Left lung (tissue), 10 donors: ENCODE data around the gene RNF213. TPM values are rescaled to one million over a fixed set of nuclear protein-coding genes. Genes with fewer than 3 reads are reported as not detected.
"Not testable (repeated sequence)": the region's sequence is repeated elsewhere in the genome, so short reads cannot be mapped to it uniquely, and the experiment has no call there.

Experiments
- ATAC-seq: fragments of 200-7000 bp; cut with Tn5 transposase; one replicate; pipeline ENCODE4 v1.9.1; 2020; ENCODE audit warnings: moderate library complexity
- DNase-seq, 4 donors: peaks; one replicate each; pipeline ENCODE4 v3.0.0-alpha.2; 2013 to 2020
- H3K27ac ChIP-seq, 2 donors: fragments of 200-600 bp; sonication (generic) in 1 of 2; one replicate each; pipeline versions ENCODE4 v1.5.0 to v1.8.0; 2020 to 2021
- H3K27me3 ChIP-seq, 2 donors: fragments of 200-600 bp; sonication (generic) in 1 of 2; one replicate each; pipeline versions ENCODE4 v1.5.0 to v1.8.0; 2020 to 2021
- H3K36me3 ChIP-seq, 2 donors: fragments of 200-600 bp; sonication (generic) in 1 of 2; one replicate each; pipeline versions ENCODE4 v1.5.0 to v1.8.0; 2020 to 2021
- H3K4me1 ChIP-seq, 2 donors: fragments of 200-600 bp; one replicate each; pipeline ENCODE4 v1.8.0; 2021
- H3K4me3 ChIP-seq, 2 donors: fragments of 200-600 bp; sonication (generic) in 1 of 2; one replicate each; pipeline versions ENCODE4 v1.5.0 to v1.8.0; 2020 to 2021; ENCODE audit warnings: mild to moderate bottlenecking in 1 of 2
- H3K9me3 ChIP-seq, 2 donors: fragments of 200-600 bp; sonication (generic) in 1 of 2; one replicate each; pipeline versions ENCODE4 v1.5.0 to v1.8.0; 2020 to 2021
- intact Hi-C, 2 donors: fragments of 100-400 bp; cut with DNase I; formaldehyde crosslinking; loops; one replicate each; pipeline versions ENCODE4 v1.11.2 to v1.14.2; 2022
- polyA plus RNA-seq, 6 donors: library from polyadenylated mRNA; unstranded; fragments of 120-200 nt; gene quantifications; one replicate each; pipeline ENCODE4 v1.2.1, GENCODE V29; 2013; ENCODE audit not compliant: insufficient read length in 6 of 6
- total RNA-seq, 2 donors: library from RNA; stranded (reverse); fragmentation: NEBNext Ultra II Directional; extraction: Animal tissue kit (Norgen Biotek cat#: 25700); gene quantifications; one replicate each; pipeline ENCODE4 v1.2.1, GENCODE V29; 2021
- TF ChIP-seq, protein P1 (sequence below), 2 donors: fragments of 200-600 bp; sonication (generic) in 1 of 2; IDR thresholded peaks; one replicate each; pipeline versions ENCODE4 v1.5.0 to v1.8.0; 2021; ENCODE audit warnings: antibody characterized with exemption in 2 of 2
- donor health status: DM: no; HTN: yes; CAD: no.
- donor health status: DM: no; HTN: no; CAD: no.

RNF213 gene
- total and polyA plus RNA-seq, 8 donors, result 89.0 to 264 (median 103) TPM

DNA sequence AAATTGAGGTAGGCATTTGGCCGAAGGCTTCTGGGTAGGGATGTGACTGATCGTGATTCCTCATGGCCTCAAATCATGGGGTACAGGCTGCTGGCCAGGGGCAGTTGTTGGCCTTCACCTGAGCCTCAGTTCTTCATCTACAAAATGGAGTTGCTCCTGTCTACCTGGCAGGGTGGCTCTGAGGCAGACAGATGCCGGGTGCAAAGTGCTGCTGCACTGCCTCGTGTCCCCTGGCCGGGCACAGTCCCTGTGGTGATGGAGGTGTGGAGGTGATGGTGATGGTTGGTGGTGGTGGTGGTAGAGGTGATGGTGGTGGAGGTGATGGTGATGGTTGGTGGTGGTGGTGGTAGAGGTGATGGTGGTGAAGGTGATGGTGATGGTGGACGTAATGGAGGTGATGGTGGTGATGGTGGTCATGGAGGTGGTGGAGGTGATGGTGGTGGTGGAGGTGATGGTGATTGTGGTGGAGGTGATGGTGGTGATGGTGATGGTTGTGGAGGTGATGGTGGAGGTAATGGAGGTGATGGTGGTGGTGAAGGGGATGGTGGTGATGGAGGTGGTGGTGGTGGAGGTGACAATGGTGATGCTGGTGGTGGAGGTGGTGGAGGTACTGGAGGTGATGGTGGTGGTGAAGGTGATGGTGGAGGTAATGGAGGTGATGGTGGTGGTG, 52.6 kb downstream of the RNF213 start:
- intact Hi-C loops, result no loop called here
- no peaks in the 10 kb centered on the region for H3K4me1 ChIP-seq

DNA sequence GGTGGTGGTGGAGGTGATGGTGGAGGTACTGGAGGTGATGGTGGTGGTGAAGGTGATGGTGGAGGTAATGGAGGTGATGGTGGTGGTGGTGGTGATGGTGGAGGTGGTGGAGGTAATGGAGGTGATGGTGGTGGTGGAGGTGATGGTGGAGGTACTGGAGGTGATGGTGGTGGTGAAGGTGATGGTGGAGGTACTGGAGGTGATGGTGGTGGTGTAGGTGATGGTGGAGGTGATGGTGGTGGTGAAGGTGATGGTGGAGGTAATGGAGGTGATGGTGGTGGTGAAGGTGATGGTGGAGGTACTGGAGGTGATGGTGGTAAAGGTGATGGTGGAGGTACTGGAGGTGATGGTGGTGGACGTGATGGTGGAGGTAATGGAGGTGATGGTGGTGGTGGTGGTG, 53.3 kb downstream of the RNF213 start:
- H3K27me3 ChIP-seq, H3K27ac ChIP-seq, ATAC-seq, DNase-seq, H3K9me3 ChIP-seq, H3K4me1 ChIP-seq, H3K4me3 ChIP-seq, intact Hi-C loops: not testable (repeated sequence)
- peaks cover 0 to 77% of the 10 kb centered on the region in 2 donors for H3K36me3 ChIP-seq

More for the DNA sequence above, 52.6 kb downstream of the RNF213 start:
- no peaks in the 10 kb centered on the region for H3K9me3 ChIP-seq
- H3K4me3 ChIP-seq, result no peak overlapping the region
- ATAC-seq (no peak), DNase-seq (no peak)
- TF ChIP-seq, protein P1, sequence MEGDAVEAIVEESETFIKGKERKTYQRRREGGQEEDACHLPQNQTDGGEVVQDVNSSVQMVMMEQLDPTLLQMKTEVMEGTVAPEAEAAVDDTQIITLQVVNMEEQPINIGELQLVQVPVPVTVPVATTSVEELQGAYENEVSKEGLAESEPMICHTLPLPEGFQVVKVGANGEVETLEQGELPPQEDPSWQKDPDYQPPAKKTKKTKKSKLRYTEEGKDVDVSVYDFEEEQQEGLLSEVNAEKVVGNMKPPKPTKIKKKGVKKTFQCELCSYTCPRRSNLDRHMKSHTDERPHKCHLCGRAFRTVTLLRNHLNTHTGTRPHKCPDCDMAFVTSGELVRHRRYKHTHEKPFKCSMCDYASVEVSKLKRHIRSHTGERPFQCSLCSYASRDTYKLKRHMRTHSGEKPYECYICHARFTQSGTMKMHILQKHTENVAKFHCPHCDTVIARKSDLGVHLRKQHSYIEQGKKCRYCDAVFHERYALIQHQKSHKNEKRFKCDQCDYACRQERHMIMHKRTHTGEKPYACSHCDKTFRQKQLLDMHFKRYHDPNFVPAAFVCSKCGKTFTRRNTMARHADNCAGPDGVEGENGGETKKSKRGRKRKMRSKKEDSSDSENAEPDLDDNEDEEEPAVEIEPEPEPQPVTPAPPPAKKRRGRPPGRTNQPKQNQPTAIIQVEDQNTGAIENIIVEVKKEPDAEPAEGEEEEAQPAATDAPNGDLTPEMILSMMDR (IDR thresholded peaks at IDR 0.05), result no peak
- H3K36me3 ChIP-seq, result peaks cover 0 to 77% of the 10 kb centered on the region in 2 donors
- no peaks in the 10 kb centered on the region for H3K27me3 ChIP-seq
- H3K27ac ChIP-seq, result no peak overlapping the region

DNA sequence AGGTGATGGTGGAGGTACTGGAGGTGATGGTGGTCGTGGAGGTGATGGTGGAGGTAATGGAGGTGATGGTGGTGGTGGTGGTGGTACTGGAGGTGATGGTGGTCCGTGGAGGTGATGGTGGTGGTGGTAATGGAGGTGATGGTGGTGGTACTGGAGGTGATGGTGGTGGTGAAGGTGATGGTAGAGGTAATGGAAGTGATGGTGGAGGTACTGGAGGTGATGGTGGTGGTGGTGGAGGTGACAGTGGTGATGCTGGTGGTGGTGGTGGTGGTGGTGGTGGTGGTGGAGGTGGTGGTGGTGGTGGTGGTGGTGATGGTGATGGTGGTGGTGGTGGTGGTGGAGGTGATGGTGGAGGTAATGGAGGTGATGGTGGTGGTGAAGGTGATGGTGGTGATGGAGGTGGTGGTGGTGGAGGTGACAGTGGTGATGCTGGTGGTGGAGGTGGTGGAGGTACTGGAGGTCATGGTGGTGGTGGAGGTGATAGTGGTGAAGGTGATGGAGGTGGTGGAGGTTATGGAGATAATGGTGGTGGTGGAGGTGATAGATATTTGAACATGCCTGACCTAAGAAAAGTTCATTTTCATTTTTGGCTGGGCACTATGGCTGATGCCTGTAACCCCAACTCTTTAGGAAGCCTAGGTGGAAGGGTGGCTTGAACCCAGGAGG, 55.0 kb downstream of the RNF213 start:
- DNase-seq (no peak), ATAC-seq (no peak)
- Histone ChIP-seq H3K4me1 (no peaks in the 10 kb centered on the region), H3K27ac (no peak overlapping the region), H3K4me3 (no peak overlapping the region), H3K36me3 (peaks cover 0 to 77% of the 10 kb centered on the region in 2 donors), H3K27me3 (no peaks in the 10 kb centered on the region), H3K9me3 (no peaks in the 10 kb centered on the region)
- intact Hi-C loops, result no loop called here
- TF ChIP-seq, protein P1 (IDR thresholded peaks at IDR 0.05), result no peak

DNA sequence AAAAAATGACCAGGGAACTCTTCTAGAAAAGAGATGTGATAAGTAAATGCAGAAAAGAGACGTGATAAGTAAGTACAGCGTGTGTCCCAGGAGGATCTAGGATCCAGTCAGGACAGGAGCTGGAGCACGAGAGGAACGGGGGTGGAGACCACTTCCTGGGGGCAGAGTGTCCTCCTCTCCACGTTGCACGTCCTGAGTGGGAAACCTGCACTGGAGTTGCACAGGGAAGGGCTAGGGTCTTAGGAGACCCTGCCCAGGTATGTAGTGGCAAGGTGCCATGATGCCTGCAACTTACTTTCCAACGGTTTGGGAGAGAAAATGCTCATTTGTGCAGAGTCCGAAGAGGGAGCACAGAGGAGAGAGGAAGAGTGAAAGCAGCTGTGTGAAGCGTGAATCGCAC, 55.8 kb downstream of the RNF213 start:
- DNase-seq, result no peak
- Histone ChIP-seq H3K36me3 (peaks cover 0 to 77% of the 10 kb centered on the region in 2 donors), H3K27ac (no peak overlapping the region), H3K4me3 (no peak overlapping the region), H3K9me3 (no peaks in the 10 kb centered on the region), H3K4me1 (no peaks in the 10 kb centered on the region), H3K27me3 (no peaks in the 10 kb centered on the region)
- intact Hi-C loops, result no loop called here
- TF ChIP-seq, protein P1 (IDR thresholded peaks at IDR 0.05), result no peak
- no peak for ATAC-seq

DNA sequence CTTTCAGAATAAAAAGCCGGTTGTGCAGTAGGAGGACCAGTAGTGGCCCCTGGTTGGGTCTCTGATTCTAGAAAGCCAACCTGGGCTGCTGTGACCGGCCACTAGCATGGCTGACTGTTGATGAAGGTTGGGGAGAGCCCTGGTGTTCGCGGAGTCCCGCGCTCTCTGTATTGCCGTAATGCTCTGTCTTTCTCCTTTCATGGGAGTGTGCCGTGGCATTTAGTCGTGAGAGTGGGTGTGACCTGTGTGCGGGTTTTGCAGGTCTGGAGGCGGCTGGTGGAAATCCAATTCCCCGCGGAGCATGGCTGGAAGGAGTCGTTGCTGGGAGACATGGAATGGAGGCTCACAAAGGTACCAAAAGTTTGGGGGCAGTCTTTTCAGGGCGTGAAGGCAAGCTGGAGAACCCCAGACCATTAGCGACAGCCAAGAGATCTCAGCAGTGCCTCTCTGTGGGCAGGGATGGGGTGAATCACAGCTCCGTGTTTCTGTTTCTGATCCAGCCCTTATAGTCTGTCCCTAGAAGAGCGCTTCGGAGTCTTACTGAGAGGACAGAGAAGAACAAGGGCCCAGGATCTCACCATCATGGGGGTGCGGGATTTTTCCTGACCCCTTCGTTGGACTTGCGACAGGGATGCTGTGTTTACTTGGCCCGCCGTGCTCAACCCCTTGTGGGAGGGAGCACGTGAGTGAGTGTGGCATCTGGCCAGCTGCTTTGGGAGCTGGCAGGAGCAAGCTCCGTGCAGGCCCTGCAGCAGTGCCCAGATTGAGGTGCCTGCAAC, 56.5 kb downstream of the RNF213 start:
- intact Hi-C loops, result no loop called here
- DNase-seq (no peak), ATAC-seq (no peak)
- Histone ChIP-seq H3K9me3 (no peaks in the 10 kb centered on the region), H3K36me3 (peaks cover 0 to 77% of the 10 kb centered on the region in 2 donors), H3K4me3 (no peak overlapping the region), H3K4me1 (no peaks in the 10 kb centered on the region), H3K27me3 (no peaks in the 10 kb centered on the region), H3K27ac (no peak overlapping the region)
- TF ChIP-seq, protein P1 (IDR thresholded peaks at IDR 0.05), result no peak
